DOHH2 (cell line): ENCODE measurements around the gene ALOX5.
A peak's percentile ranks its signal among the peaks of the same experiment; 100 is the strongest.

Experiments used
- H3F3A ChIP-seq: fragments of 200-600 bp; sonication (generic), shearing (Covaris generic); 2 replicates; pipeline ENCODE4 v1.6.0; 2016; ENCODE audit warnings: antibody characterized with exemption, mild to moderate bottlenecking; ENCODE audit not compliant: control insufficient read depth, insufficient read depth
- H3K27ac ChIP-seq: fragments of 200-600 bp; sonication (generic); 2 replicates; pipeline ENCODE4 v1.5.1; 2014; ENCODE audit warnings: low read depth, mild to moderate bottlenecking, low read length, moderate library complexity
- H3K27me3 ChIP-seq: fragments of 200-600 bp; sonication (generic); 2 replicates; pipeline ENCODE4 v1.6.1; 2014; ENCODE audit warnings: mild to moderate bottlenecking, low read length, mixed read lengths; ENCODE audit not compliant: control insufficient read depth
- H3K36me3 ChIP-seq: fragments of 200-600 bp; sonication (generic); 2 replicates; pipeline ENCODE4 v1.6.1; 2014; ENCODE audit warnings: mild to moderate bottlenecking, low read length, moderate library complexity, mixed read lengths; ENCODE audit not compliant: control insufficient read depth
- H3K4me1 ChIP-seq: fragments of 200-600 bp; sonication (generic); 2 replicates; pipeline ENCODE4 v1.6.1; 2014; ENCODE audit warnings: mild to moderate bottlenecking, low read length, mixed read lengths; ENCODE audit not compliant: control insufficient read depth
- H3K4me2 ChIP-seq: fragments of 200-600 bp; sonication (generic); 2 replicates; pipeline ENCODE4 v1.6.0; 2014; ENCODE audit warnings: mild to moderate bottlenecking, low read length, moderate library complexity
- H3K4me3 ChIP-seq: fragments of 200-600 bp; sonication (generic); 2 replicates; pipeline ENCODE4 v1.5.1; 2014; ENCODE audit warnings: mild to moderate bottlenecking, low read length, mixed read lengths
- H3K79me2 ChIP-seq: fragments of 200-600 bp; sonication (generic); 2 replicates; pipeline ENCODE4 v1.6.1; 2014; ENCODE audit warnings: mild to moderate bottlenecking, low read length, mixed read lengths; ENCODE audit not compliant: control insufficient read depth
- H3K9me2 ChIP-seq: fragments of 200-600 bp; sonication (generic); replicated peaks from 2 replicates; pipeline ENCODE4 v1.6.1; 2014; ENCODE audit warnings: mild to moderate bottlenecking, low read length, mixed read lengths; ENCODE audit not compliant: control insufficient read depth
- H3K9me3 ChIP-seq: fragments of 200-600 bp; sonication (generic); 2 replicates; pipeline ENCODE4 v1.6.1; 2014; ENCODE audit warnings: antibody characterized with exemption, low read length, mixed read lengths; ENCODE audit not compliant: control insufficient read depth, insufficient read depth
- H4K20me1 ChIP-seq: fragments of 200-600 bp; sonication (generic); 2 replicates; pipeline ENCODE4 v1.6.0; 2014; ENCODE audit warnings: low read depth, mild to moderate bottlenecking, antibody characterized with exemption, low read length, moderate library complexity; ENCODE audit not compliant: control insufficient read depth, insufficient read depth
- EZH2phosphoT487 ChIP-seq: fragments of 200-600 bp; sonication (generic); IDR thresholded peaks from 2 replicates; pipeline ENCODE4 v1.6.1; 2017; ENCODE audit warnings: borderline replicate concordance, mild to moderate bottlenecking, antibody characterized with exemption, low read length, moderate library complexity, mixed read lengths
- TF ChIP-seq, protein P1 (sequence below): fragments of 200-600 bp; sonication (generic); IDR thresholded peaks from one replicate; pipeline ENCODE4 v1.5.1; 2014; ENCODE audit warnings: antibody characterized with exemption, mild to moderate bottlenecking, low read depth, low read length; ENCODE audit not compliant: poor library complexity, severe bottlenecking

The ALOX5 gene

DNA sequence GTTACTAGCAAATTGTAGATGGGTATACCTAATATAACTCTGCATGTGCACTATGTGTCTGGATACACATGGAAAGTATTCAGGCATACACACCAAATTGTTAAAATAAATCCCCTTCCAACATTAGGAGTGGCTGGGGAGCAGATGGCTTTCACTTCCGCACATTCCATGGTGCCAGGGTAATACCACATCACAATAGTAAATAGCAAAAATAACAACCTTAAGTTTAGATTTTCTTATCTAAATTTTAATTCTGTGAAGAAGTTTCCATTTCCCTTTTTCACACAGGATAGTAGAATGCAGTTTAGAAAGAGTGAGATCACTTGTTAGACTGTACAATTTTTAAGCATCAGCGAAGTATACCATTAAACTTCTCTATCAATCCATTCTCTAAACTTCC is 5.8 kb upstream of the ALOX5 start:
- no peaks in the 10 kb centered on the region for H4K20me1 ChIP-seq
- H3K9me2 ChIP-seq: no peaks in the 10 kb centered on the region
- H3K4me2 ChIP-seq: peak overlapping the region; percentile 77
- H3K36me3 ChIP-seq: peaks cover 31% of the 10 kb centered on the region
- H3K27ac ChIP-seq: peak overlapping the region; percentile 97
- H3F3A ChIP-seq: peaks cover 48% of the 10 kb centered on the region
- no peaks in the 10 kb centered on the region for H3K27me3 ChIP-seq
- peaks cover 57% of the 10 kb centered on the region for H3K4me1 ChIP-seq
- no peaks in the 10 kb centered on the region for H3K9me3 ChIP-seq
- H3K4me3 ChIP-seq: peak overlapping the region; percentile 86
- H3K79me2 ChIP-seq: peaks cover 82% of the 10 kb centered on the region
- TF ChIP-seq EZH2phosphoT487: no peak
- TF ChIP-seq, protein P1, sequence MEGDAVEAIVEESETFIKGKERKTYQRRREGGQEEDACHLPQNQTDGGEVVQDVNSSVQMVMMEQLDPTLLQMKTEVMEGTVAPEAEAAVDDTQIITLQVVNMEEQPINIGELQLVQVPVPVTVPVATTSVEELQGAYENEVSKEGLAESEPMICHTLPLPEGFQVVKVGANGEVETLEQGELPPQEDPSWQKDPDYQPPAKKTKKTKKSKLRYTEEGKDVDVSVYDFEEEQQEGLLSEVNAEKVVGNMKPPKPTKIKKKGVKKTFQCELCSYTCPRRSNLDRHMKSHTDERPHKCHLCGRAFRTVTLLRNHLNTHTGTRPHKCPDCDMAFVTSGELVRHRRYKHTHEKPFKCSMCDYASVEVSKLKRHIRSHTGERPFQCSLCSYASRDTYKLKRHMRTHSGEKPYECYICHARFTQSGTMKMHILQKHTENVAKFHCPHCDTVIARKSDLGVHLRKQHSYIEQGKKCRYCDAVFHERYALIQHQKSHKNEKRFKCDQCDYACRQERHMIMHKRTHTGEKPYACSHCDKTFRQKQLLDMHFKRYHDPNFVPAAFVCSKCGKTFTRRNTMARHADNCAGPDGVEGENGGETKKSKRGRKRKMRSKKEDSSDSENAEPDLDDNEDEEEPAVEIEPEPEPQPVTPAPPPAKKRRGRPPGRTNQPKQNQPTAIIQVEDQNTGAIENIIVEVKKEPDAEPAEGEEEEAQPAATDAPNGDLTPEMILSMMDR: no peak

DNA sequence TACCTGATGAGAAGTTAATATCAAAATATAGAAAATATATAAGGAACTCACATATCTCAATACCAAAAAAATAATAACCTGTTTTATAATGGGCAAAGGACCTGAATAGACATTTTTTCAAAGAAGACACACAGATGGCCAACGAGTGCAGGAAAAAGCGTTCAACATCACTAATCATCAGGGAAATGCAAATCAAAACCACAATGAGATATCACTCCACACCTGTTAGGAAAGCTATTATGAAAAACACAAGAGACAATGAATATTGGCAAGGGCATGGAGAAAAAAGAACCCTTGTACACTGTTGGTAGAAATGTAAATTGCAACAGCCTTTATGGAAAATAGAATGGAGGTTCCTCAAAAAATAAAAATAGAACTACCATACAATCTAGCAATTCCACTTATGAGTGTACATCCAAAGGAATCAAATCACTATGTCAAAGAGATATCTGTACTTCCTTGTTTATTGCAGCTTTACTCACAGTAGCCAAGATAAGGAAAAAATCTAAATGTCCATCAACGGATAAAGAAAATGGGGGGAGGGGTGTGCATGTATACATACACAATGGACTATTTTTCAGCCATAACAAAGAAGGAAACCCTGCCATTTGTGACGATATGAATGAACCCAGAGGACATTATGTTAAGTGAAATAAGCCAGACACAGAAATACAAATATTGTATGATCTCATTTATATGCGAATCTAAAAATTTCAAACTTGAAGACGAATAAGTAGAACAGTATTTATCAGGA is 3.6 kb upstream of the ALOX5 start:
- Histone ChIP-seq H3K27ac (peak overlapping the region; percentile 97), H3K9me3 (no peaks in the 10 kb centered on the region), H3K27me3 (no peaks in the 10 kb centered on the region), H3K79me2 (peaks cover 85% of the 10 kb centered on the region), H3K4me3 (peak overlapping the region; percentile 86), H3F3A (peaks cover 48% of the 10 kb centered on the region), H3K4me1 (peaks cover 59% of the 10 kb centered on the region), H3K9me2 (no peaks in the 10 kb centered on the region), H3K4me2 (peak overlapping the region; percentile 77), H4K20me1 (no peaks in the 10 kb centered on the region), H3K36me3 (peaks cover 49% of the 10 kb centered on the region)
- no peak for TF ChIP-seq EZH2phosphoT487
- TF ChIP-seq, protein P1: no peak

DNA sequence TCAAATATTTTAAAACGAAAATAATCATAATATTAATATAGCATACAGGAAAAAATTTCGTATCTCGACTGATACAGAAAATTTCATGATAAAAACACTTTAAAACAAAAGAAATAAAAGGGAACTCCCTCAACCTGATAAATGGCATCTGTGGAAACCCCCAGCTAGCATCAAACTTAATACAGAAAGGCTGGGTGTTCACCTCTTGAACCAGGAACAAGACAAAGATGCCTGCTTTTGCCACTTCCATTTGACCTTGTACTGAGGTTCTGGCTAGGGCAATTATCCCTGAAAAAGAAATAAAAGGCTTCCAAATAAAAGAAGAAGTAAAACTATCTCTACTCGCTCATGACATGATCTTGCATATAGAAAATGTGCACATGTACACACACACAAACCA is 2.5 kb upstream of the ALOX5 start:
- Histone ChIP-seq H3K36me3 (peaks cover 60% of the 10 kb centered on the region), H3K4me3 (peak overlapping the region; percentile 86), H3K9me3 (no peaks in the 10 kb centered on the region), H4K20me1 (peaks cover 2% of the 10 kb centered on the region), H3F3A (peaks cover 48% of the 10 kb centered on the region), H3K79me2 (peaks cover 87% of the 10 kb centered on the region), H3K4me2 (peak overlapping the region; percentile 77), H3K27me3 (no peaks in the 10 kb centered on the region), H3K4me1 (peaks cover 62% of the 10 kb centered on the region), H3K9me2 (no peaks in the 10 kb centered on the region), H3K27ac (peak overlapping the region; percentile 97)
- TF ChIP-seq, protein P1: no peak
- TF ChIP-seq EZH2phosphoT487: no peak
